MV-4-11 (cell line): Measurements from ENCODE around the gene LAD1.

Experiments
- DNase-seq: peaks from one replicate; lab custom pipeline; 2025; lab: John Stamatoyannopoulos, UW

The LAD1 gene

GRCh38 chr1:201347498-201348210, 51.5 kb downstream of the LAD1 start:
- DNase-seq: no peak

GRCh38 chr1:201346987-201347386, 52.1 kb downstream of the LAD1 start:
- DNase-seq: no peak

DNA sequence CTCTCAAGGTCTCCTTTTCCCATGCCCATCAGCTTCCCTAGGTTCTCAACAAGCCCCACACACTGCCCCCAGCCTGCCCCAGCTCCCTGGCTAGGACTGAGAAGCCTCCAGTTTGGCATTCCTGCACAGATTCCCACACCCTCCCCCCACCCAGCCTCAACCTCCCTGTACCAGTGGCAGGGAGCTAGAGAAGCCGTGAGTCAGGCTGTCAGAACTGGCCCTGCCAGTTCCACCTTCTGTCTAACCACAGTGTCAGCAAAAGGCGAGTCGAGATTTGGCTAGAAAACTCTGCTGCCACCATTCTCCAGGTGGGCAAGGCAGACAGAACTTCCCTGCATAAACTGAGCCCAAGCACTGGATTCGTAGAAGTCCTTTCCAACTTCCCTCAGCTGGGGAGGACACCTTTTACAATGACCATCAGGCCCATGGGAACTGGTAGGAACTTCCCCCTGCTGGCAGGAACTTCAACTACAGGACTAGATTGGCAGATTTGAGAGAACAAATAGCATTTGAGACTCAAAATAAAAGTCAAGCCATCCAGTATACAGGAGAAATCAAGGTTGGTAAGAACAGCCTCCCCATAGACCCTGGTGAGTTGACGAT, 52.7 kb downstream of the LAD1 start:
- no peak for DNase-seq

DNA sequence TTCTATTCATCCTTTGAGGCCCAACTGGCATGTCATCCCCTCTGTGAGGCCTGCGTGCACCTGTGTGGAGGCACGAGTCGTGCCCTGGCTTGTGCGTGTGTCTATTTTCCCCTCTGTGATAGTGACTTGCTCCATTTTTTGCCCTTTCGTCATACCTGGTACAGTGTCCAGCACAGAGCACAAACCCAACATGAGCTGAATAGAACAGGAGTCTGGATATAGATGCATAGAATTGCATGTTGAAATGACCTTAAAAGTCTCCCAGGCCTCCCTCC, 54.1 kb downstream of the LAD1 start:
- no peak for DNase-seq

- DNase-seq: no peak
Observed at GRCh38 chr1:201344206-201345080, 54.7 kb downstream of the LAD1 start.

GRCh38 chr1:201341377-201341776, 57.7 kb downstream of the LAD1 start:
- no peak for DNase-seq

- DNase-seq: no peak
Observed at GRCh38 chr1:201336711-201337450, 62.2 kb downstream of the LAD1 start.

GRCh38 chr1:201335901-201336300, 63.2 kb downstream of the LAD1 start:
- DNase-seq: no peak

GRCh38 chr1:201335174-201335870, 63.8 kb downstream of the LAD1 start:
- no peak for DNase-seq

DNA sequence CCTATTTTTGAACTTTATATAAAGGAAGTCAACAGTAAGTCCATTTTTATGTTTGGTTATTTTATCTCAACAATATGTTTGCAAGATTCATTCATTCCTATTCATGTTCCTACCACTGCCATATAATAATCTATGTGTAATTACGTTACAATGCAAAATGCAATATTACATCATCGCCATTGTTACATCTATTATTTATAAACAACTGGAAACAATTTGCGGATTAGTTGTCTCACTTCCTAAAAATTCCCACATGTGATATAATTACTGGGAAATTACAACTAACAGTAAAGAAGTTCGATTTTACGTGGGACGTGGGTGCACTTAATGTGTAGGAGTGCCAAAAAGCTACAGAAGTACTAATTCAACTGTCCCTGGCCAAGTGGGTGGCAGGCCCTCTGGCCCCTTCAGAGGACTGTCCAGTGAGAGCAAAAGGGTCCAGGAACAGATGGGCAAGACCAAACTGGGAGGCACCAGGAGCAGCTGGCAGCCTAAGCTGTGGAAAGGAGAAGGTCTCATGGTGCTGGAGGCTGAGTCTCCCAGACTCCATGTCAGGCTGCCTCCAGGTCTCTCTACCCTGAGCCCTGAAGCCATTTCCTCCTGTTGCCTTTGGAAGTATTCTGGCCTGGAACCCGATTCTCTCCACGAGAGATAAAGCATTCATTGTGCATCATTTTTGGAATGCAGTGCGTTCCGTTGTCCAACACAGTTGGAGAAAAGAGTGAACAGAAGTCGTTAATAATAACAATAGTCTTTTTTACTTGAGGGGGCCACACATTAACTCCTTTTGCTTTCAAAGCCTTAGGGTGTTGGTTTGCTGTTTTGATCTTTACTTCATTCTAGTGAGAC, 64.6 kb downstream of the LAD1 start:
- no peak for DNase-seq

DNA sequence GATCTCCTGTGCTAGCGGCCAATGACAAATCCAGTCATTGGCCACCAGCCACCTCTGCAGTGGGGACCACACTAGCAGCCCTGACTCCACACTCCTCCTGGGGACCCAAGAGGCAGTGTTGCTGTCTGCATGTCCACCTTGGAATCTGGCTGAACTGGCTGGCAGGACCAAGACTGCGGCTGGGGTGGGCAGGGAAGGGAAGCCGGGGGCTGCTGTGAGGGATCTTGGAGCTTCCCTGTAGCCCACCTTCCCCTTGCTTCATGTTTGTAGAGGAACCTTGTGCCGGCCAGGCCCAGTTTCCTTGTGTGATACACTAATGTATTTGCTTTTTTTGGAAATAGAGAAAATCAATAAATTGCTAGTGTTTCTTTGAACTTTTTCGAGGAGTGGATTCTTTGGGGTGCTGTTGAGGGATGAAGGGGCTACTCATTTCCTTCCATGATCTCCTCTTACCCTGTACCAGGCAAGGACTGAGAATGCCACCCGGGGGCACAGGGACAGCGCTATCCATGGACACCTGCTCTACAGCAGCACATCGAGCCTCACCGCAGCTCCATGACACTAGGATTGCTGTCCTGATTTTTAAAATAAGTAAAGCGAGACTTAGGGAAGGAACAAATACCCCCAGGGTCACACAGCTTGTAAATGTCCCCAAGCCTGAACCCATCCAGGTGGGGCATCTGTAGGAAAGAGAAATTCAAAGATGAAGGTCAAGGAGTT, 66.3 kb downstream of the LAD1 start:
- no peak for DNase-seq

DNA sequence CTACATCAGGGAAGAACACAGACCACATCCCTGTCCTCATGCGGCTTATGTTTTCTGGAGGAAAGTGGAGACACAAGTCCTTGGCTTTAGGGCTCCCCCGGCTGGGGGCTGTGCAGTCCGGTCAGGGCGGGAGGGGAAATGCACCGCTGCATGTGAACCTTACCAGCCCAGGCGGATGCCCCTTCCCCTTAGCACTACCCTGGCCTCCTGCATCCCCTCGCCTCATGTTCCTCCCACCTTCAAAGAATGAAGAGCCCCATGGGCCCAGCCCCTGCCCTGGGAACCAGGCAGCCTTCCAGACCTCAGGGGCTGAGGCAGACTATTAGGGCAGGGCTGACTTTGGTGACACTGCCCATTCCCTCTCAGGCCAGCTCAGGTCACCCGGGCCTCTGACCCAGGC, 67.1 kb downstream of the LAD1 start:
- no peak for DNase-seq

GRCh38 chr1:201331166-201331565, 68.0 kb downstream of the LAD1 start:
- DNase-seq: no peak
